ENCODE data around the gene KCNG4. TPM values are rescaled to one million over a fixed set of nuclear protein-coding genes. Genes with fewer than 3 reads are reported as not detected.

The KCNG4 gene
- total RNA-seq, 2 donors from 2014 or later = not detected

- H3K4me3 ChIP-seq = no peak overlapping the region
- H3K4me1 ChIP-seq = no peaks in the 10 kb centered on the region
- H3K9me3 ChIP-seq = no peaks in the 10 kb centered on the region
- H3K27ac ChIP-seq = no peak overlapping the region
- H3K36me3 ChIP-seq = no peaks in the 10 kb centered on the region
- TF ChIP-seq CTCF (IDR thresholded peaks at IDR 0.05) = no peak
- no peak for DNase-seq (ENCODE audit: low spot score)
- no peaks in the 10 kb centered on the region for H3K27me3 ChIP-seq
These were observed 45.8 kb downstream of the KCNG4 start for GRCh38 chr16:84194018-84194417.

DNA sequence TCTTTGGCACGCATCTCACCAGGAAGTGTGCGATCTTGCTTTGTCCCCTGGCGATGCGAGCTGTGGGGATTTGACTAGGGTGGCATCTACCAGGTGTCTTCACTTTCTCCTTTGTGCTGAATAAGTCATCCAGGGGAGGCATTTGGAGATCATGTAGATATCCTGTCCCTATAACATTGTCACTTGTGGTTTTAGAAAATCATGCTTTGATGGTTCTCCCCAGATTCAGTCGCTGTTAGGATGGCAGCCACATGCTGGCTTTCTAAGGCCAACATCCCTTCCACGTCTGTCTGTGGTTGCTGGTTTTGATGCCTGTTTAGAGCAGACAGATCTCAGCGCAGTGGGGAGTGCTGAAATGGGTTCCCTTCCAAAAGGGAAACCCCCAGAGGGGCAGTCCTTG, 46.3 kb downstream of the KCNG4 start:
- DNase-seq (ENCODE audit: low spot score) = no peak
- Histone ChIP-seq H3K4me3 (no peak overlapping the region), H3K36me3 (no peaks in the 10 kb centered on the region), H3K27me3 (no peaks in the 10 kb centered on the region), H3K4me1 (no peaks in the 10 kb centered on the region), H3K27ac (no peak overlapping the region), H3K9me3 (no peaks in the 10 kb centered on the region)
- no peak for TF ChIP-seq CTCF (IDR thresholded peaks at IDR 0.05)

DNA sequence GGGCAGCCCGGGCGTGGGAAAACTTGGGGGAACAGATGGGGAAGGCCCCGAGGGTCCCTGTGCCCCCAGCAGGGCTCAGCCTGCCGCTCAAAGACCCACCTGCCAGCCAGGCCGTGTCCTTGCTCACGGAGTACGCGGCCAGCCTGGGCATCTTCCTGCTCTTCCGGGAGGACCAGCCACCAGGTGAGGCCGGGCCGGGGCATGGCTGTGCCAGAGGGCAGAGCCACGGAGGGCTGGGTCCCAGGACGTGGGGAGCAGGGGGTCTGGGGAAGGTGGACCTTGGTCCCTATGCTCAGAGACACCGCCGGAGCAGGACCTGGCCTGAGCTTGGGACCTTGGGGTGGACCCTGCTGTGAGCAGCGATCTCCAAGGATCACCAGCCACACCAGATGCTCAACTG, 48.3 kb downstream of the KCNG4 start:
- Histone ChIP-seq H3K4me3 (no peak overlapping the region), H3K27ac (no peak overlapping the region)
- no peak for DNase-seq (ENCODE audit: low spot score)

DNA sequence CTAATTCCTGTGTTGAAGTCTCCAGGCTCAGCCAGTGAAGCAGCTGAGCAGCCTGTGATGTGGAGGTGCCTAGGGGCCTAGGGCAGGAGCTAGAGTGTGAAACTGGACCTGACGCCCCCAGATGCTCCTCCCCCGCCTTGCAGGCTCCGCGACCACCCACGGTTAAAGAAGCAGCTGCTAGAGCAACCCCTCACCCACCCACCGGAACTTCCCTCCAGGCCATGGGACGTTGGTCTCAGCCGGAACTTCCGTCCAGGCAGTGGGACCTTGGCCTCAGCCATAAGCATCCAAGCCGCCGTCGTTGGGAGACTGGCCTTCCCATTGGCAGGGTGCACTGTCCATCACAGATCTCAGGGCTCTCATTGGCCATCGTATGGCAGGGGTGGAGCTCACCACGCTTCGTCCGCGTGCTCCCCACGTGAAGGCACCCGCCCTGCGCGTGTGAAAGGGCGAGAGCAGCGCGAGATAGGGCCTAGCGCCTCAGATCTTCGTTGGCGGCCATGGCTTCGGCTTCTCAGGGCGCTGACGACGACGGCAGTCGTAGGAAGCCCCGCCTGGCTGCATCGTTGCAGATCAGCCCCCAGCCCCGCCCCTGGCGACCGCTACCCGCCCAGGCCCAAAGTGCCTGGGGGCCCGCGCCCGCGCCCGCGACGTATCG, 49.0 kb downstream of the KCNG4 start, which contains the start of gene ADAD2:
ADAD2 (plus strand) TSS at position 427 of the 658 bp plus-strand sequence; CDS start at position 501, 74 bp downstream.
- Histone ChIP-seq H3K4me1 (peaks cover 0 to 10% of the 10 kb centered on the region in 2 donors), H3K4me3 (no peak within 1 kb of the TSS), H3K27ac (no peak within 1 kb of the TSS), H3K9me3 (no peaks in the 10 kb centered on the region), H3K36me3 (no peaks in the 10 kb centered on the region), H3K27me3 (no peaks in the 10 kb centered on the region)
- no peak for DNase-seq (ENCODE audit: low spot score)
- no peak for TF ChIP-seq CTCF (IDR thresholded peaks at IDR 0.05)

More for the DNA sequence above, 48.3 kb downstream of the KCNG4 start:
- Histone ChIP-seq H3K36me3 (no peaks in the 10 kb centered on the region), H3K27me3 (no peaks in the 10 kb centered on the region), H3K4me1 (peaks cover 0 to 4% of the 10 kb centered on the region in 2 donors), H3K9me3 (no peaks in the 10 kb centered on the region)
- no peak for TF ChIP-seq CTCF (IDR thresholded peaks at IDR 0.05)

DNA sequence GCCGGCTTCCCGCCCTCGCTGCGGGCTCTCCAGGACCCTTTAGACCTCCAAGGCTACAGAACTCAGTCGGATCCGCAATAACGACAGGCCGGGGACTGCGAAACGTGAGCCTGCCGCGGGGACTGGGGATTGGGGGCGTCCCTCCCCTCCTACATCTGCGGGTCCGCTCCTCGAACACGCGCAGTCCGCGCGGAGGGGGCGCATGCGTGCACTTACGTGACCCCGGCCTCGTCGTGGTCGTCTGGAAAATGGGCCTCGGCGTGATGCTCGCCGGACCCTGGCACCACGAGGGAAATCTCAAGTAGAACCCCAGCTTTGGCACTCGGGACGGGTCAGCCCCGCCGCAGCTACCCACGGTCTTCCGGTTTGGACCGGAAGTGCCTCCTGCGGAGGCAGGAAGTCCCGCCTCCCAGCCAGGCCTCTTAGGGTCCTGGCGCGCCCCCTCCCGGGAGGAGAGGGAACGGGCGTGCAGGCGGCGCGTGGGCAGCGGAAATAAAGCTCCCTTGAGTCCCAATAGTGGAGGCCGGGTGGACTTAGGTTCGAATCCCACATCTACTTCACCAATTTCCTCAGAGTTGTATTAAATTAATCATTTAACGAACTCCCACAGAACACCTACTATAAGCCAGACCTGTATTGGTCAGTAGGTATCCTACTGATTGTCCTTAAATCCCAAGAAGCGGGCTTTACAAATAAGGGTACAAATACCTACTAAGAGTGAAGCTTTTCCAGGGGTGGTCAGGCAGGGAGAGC, 53.0 kb downstream of the KCNG4 start, which contains the start of gene TAF1C:
TAF1C (minus strand) TSS at position 373 of the 753 bp plus-strand sequence. CDS start 2,069 bp downstream, outside the sequence.
- Histone ChIP-seq H3K9me3 (no peaks in the 10 kb centered on the region), H3K4me1 (peaks cover 0 to 27% of the 10 kb centered on the region in 2 donors), H3K36me3 (peaks cover 21% of the 10 kb centered on the region), H3K27ac (peak within 1 kb of the TSS; percentile 78 to 82), H3K27me3 (no peaks in the 10 kb centered on the region), H3K4me3 (peak within 1 kb of the TSS; percentile 88 to 97)
- peak; percentile 94 to 98 for TF ChIP-seq CTCF (IDR thresholded peaks at IDR 0.05)
- DNase-seq (ENCODE audit: low spot score) = peak; percentile 95

All from right atrium auricular region (tissue), 2 donors.